Activated naive CD8-positive, alpha-beta T cell (primary cell): ENCODE data around the gene RAD51B.

ENCODE experiments used
- H3K27ac Mint-ChIP-seq: one replicate; pipeline ENCODE4 v1.8.0; 2021; ENCODE audit warnings: mixed read lengths
- H3K27me3 Mint-ChIP-seq: one replicate; pipeline ENCODE4 v1.8.0; 2021; ENCODE audit warnings: mixed read lengths
- H3K36me3 Mint-ChIP-seq: one replicate; pipeline ENCODE4 v1.8.0; 2021; ENCODE audit warnings: mixed read lengths
- H3K4me1 Mint-ChIP-seq: one replicate; pipeline ENCODE4 v1.8.0; 2021; ENCODE audit warnings: low read depth, mixed read lengths
- H3K4me3 Mint-ChIP-seq: one replicate; pipeline ENCODE4 v1.8.0; 2021; ENCODE audit warnings: mild to moderate bottlenecking, mixed read lengths
- H3K9me3 Mint-ChIP-seq: one replicate; pipeline ENCODE4 v1.8.0; 2021; ENCODE audit warnings: low read depth, mixed read lengths

Gene RAD51B

DNA sequence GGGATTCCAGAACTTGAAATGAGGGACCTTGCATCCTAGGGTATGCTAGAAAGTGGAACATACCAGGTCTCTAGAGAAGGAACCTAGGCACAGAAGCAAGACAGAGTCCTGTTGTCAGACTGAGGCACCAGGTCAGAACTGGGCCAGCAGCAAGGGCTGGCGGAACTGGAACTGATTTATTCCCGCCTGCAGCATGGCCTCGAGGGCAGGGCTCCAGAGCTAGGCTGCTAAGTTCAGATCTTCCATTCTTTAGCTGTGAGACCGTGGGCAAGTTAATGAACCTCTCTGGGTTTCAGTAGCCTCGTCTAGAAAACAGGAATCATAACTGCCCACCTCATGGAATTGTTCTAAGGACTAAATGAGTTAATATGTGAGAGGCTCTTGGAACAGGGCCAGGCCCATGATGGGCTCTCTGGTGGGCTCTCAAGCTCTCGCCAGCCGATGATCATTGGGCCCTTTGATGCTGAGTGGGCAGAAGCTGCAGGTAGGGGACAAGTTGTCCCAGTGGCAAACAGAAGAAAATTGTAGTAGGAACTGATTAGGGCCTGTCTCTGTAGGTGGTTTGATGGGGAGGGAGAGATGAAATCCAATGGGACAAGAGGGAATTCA is 773.5 kb downstream of the RAD51B start:
- no peaks in the 10 kb centered on the region for H3K9me3 Mint-ChIP-seq
- H3K27ac Mint-ChIP-seq, result peak overlapping the region; percentile 9
- H3K4me1 Mint-ChIP-seq, result peaks cover 26% of the 10 kb centered on the region
- H3K4me3 Mint-ChIP-seq, result no peak overlapping the region
- H3K27me3 Mint-ChIP-seq, result no peaks in the 10 kb centered on the region
- H3K36me3 Mint-ChIP-seq, result peaks cover 2% of the 10 kb centered on the region

DNA sequence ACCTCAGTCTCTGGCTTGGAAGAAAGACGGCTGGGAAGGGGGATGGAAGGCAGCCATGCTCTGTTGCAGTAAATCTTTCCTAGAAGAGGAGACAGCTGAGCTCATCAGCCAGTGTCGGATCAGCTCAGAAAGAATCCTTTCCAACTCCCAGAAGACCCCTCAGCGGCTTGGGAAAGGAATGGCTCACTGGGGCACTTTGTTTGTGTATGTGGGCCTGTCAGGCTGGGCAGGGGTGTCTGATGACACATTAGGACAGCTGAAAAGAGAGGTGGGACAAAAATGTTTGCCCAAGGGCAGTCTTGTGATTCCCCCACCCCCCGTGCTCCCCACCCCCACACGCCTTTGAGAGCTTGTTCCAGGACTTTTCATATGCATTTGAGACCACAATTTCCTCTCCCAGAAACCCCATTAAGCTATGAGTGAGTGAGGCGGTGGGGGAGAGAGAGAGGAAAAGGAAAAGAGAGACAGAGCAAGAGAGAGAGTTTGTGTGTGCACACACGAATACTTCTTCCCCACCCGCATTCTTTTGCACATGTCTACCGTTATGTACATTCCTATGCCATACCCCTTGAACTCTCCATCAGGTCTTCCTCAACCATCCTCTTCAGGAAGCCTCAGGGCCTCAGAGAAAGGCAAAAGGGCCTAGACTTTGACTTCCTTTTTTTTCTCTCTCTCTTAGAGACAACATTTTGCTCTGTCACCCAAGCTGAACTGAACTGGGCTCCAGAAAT is 774.4 kb downstream of the RAD51B start:
- Mint-ChIP-seq H3K27me3 (no peaks in the 10 kb centered on the region), H3K9me3 (no peaks in the 10 kb centered on the region), H3K4me1 (peaks cover 26% of the 10 kb centered on the region), H3K27ac (peak overlapping the region; percentile 34), H3K4me3 (no peak overlapping the region), H3K36me3 (peaks cover 2% of the 10 kb centered on the region)

- Mint-ChIP-seq H3K27ac (no peak overlapping the region), H3K9me3 (no peaks in the 10 kb centered on the region), H3K4me1 (peaks cover 22% of the 10 kb centered on the region), H3K4me3 (no peak overlapping the region), H3K27me3 (no peaks in the 10 kb centered on the region), H3K36me3 (peaks cover 2% of the 10 kb centered on the region)
Measured at GRCh38 chr14:68594737-68595380, 775.3 kb downstream of the RAD51B start.

DNA sequence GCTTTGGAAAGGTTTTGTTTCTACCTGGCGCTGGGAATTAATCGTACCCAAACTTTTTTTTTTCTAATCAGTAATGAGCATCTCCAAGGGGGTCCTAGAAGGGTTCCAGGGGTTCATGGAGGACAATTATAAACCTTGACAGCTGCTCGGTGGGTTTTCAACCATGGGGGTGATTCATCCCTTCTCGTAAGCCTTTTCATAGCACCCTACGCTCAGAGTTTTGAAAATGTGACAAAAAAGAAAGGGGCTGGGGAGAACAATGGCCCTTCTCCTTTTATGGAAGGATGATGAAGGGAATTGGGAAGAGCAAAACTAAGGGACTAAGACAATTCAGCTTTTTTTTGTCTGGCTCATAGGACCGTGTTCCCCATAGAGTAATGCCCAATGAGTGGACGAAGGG is 776.6 kb downstream of the RAD51B start:
- Mint-ChIP-seq H3K4me3 (no peak overlapping the region), H3K9me3 (no peaks in the 10 kb centered on the region), H3K27ac (no peak overlapping the region), H3K27me3 (no peaks in the 10 kb centered on the region), H3K36me3 (peaks cover 2% of the 10 kb centered on the region), H3K4me1 (peaks cover 16% of the 10 kb centered on the region)

DNA sequence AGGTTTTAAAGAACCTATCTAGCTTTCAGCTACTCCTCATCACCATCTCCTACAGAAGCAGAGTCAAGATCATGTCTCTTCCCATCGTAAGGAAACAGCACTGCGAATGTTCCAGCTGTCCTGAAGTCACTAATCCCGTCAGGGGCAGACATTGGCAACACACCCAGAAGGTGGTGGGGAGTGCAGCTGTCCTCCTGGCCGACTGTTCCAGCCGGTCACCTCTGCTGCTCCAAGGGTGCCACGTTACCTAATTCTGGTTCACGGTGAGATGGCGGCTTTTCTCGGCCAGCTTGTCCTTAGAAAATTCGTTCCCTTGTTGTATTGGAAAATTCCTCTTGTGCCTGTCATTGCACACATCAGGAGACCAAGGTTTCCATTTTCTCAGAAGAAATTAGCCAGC is 777.1 kb downstream of the RAD51B start:
- Mint-ChIP-seq H3K36me3 (peaks cover 2% of the 10 kb centered on the region), H3K9me3 (no peaks in the 10 kb centered on the region), H3K4me1 (peaks cover 16% of the 10 kb centered on the region), H3K27me3 (no peaks in the 10 kb centered on the region), H3K4me3 (no peak overlapping the region), H3K27ac (no peak overlapping the region)

DNA sequence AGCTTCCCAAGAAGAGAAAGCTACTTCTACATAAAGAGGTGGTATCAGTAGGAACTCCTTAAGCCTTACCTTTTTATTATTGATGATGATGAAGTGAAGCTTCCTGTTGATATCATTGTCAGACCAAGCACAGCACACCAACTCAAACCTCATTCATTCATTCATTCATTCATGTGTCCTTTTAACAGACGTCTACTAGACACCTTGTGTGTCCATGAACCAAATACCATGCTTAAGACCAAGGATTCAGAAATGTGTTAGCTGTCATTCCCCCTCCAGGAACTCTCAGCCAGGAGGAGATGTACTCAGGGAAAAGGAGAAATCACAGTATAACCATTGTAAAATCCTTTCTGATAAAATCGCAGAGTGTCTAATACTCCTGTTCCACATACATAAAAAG is 778.5 kb downstream of the RAD51B start:
- H3K27ac Mint-ChIP-seq, result no peak overlapping the region
- peaks cover 16% of the 10 kb centered on the region for H3K4me1 Mint-ChIP-seq
- H3K36me3 Mint-ChIP-seq, result peaks cover 2% of the 10 kb centered on the region
- H3K9me3 Mint-ChIP-seq, result no peaks in the 10 kb centered on the region
- H3K4me3 Mint-ChIP-seq, result no peak overlapping the region
- no peaks in the 10 kb centered on the region for H3K27me3 Mint-ChIP-seq

DNA sequence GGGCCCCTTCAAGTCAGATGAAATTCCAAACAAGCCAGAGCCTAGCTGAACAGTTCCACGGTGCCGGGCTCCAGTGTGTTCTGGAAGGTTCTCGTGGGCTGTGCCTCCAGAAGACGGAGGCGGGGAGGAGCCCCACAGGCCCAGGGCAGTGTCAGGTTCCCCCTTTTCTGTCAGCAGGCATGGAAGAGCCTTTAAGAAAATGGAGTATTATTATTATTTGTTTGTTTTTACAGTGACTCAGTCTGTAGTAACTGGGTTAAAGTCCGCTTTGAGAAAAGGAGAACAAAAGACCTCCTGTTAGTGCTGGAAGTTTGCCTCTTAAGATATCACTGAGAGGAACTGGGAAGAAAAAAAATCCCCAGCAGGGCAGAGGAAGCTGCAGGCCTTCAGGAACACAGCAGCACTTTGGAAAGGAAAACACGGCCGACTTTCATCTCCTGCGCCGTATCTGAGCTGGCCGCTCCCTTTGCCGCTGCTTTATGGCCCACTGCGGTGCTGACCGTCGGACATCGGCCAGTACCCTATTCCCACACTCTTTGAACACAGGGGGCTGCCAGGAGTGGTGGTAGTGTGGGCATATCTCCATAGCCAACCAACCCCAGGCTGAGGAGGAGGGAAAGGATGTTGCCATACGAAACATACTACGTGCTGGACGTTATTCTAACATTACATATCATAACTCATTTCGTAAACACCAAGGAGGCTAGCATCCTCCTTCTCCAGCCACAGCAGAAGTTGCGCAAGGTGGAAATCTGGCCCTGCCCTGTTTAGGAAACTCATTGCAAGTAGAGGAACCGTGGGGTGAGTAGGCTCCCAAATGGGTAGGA is 779.3 kb downstream of the RAD51B start:
- no peaks in the 10 kb centered on the region for H3K27me3 Mint-ChIP-seq
- peaks cover 2% of the 10 kb centered on the region for H3K36me3 Mint-ChIP-seq
- peaks cover 9% of the 10 kb centered on the region for H3K4me1 Mint-ChIP-seq
- H3K4me3 Mint-ChIP-seq, result no peak overlapping the region
- no peak overlapping the region for H3K27ac Mint-ChIP-seq
- H3K9me3 Mint-ChIP-seq, result no peaks in the 10 kb centered on the region

GRCh38 chr14:68599896-68600610 is 780.5 kb downstream of the RAD51B start:
- Mint-ChIP-seq H3K9me3 (no peaks in the 10 kb centered on the region), H3K27me3 (no peaks in the 10 kb centered on the region), H3K4me1 (peaks cover under 1% of the 10 kb centered on the region), H3K4me3 (no peak overlapping the region), H3K27ac (no peak overlapping the region), H3K36me3 (no peaks in the 10 kb centered on the region)

DNA sequence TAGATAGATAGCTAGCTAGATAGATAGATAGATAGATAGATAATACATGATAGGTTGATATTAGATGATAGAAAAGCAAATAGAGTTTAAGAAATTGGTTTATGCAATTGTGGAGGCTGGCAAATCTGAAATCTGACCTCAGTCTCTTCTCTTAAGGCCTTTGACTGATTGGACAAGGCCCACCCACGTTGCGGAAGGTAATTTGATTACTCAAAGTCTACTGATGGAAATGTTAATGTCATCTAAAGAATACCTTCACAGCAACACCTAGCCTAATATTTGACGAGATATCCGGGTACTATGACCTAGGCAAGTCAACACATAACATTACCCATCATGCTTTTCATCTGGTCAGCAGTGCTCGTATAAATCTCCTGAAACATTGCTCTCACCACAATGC is 782.9 kb downstream of the RAD51B start:
- peaks cover 2% of the 10 kb centered on the region for H3K36me3 Mint-ChIP-seq
- H3K27ac Mint-ChIP-seq, result no peak overlapping the region
- no peaks in the 10 kb centered on the region for H3K9me3 Mint-ChIP-seq
- H3K4me3 Mint-ChIP-seq, result no peak overlapping the region
- H3K4me1 Mint-ChIP-seq, result peaks cover 10% of the 10 kb centered on the region
- H3K27me3 Mint-ChIP-seq, result no peaks in the 10 kb centered on the region

- Mint-ChIP-seq H3K4me3 (no peak overlapping the region), H3K4me1 (peaks cover 16% of the 10 kb centered on the region), H3K27me3 (no peaks in the 10 kb centered on the region), H3K27ac (no peak overlapping the region), H3K36me3 (peaks cover 2% of the 10 kb centered on the region), H3K9me3 (no peaks in the 10 kb centered on the region)
Measured at GRCh38 chr14:68603533-68604360, 784.2 kb downstream of the RAD51B start.

GRCh38 chr14:68604361-68604730 is 784.8 kb downstream of the RAD51B start:
- Mint-ChIP-seq H3K27ac (no peak overlapping the region), H3K4me3 (no peak overlapping the region), H3K36me3 (peaks cover 2% of the 10 kb centered on the region), H3K4me1 (peaks cover 16% of the 10 kb centered on the region), H3K27me3 (no peaks in the 10 kb centered on the region), H3K9me3 (no peaks in the 10 kb centered on the region)

DNA sequence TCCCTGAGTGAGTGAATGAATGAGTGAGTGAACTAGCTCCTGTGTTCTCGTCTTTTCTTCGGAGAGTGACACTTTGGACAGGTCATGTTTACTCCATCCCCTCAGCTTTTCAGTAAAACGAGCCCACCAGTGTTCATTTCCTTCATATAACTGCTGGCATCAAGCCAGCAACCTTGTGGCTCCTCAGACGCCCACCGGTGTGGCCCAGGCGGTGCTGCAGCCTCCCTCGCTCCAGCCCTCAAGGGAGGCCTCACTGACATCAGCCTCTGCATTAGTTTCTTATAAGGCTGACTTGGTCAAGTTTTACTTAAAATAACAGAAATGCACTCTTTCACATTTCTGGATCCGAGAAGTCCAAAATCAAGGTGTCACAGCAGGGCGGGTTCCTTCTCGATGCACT is 785.2 kb downstream of the RAD51B start:
- Mint-ChIP-seq H3K4me1 (peaks cover 16% of the 10 kb centered on the region), H3K36me3 (peaks cover 2% of the 10 kb centered on the region), H3K27ac (no peak overlapping the region), H3K27me3 (no peaks in the 10 kb centered on the region), H3K4me3 (no peak overlapping the region), H3K9me3 (no peaks in the 10 kb centered on the region)

GRCh38 chr14:68606176-68606575 is 786.6 kb downstream of the RAD51B start:
- peaks cover 2% of the 10 kb centered on the region for H3K36me3 Mint-ChIP-seq
- H3K4me1 Mint-ChIP-seq, result peaks cover 16% of the 10 kb centered on the region
- no peak overlapping the region for H3K27ac Mint-ChIP-seq
- H3K27me3 Mint-ChIP-seq, result no peaks in the 10 kb centered on the region
- no peak overlapping the region for H3K4me3 Mint-ChIP-seq
- H3K9me3 Mint-ChIP-seq, result no peaks in the 10 kb centered on the region

GRCh38 chr14:68606644-68607043 is 787.1 kb downstream of the RAD51B start:
- H3K4me1 Mint-ChIP-seq, result peaks cover 16% of the 10 kb centered on the region
- H3K9me3 Mint-ChIP-seq, result no peaks in the 10 kb centered on the region
- no peak overlapping the region for H3K4me3 Mint-ChIP-seq
- no peak overlapping the region for H3K27ac Mint-ChIP-seq
- peaks cover 2% of the 10 kb centered on the region for H3K36me3 Mint-ChIP-seq
- no peaks in the 10 kb centered on the region for H3K27me3 Mint-ChIP-seq
